Measurements from ENCODE around the gene CRAMP1. TPM values are rescaled to one million over a fixed set of nuclear protein-coding genes. Genes with fewer than 3 reads are reported as not detected.

Gene CRAMP1
- total and polyA plus RNA-seq, 2 donors from 2014 or later = 2.9 to 20.0 TPM

DNA sequence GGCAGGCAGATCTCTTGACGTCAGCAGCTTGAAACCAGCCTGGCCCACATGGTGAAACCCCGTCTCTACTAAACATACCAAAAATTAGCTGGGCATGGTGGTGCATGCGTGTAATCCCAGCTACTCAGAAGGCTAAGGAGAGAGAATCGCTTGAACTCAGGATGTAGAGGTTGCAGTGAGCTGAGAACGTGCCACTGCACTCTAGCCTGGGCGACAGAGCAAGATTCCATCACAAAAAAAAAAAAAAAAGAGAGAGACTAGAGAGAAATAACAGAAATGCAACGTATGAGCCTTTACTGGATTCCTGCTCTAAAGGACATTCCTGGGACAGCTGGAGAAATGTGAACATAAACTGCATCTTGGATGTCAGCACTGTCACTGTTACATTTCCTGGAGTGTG, 11.1 kb upstream of the CRAMP1 start:
- TF ChIP-seq CTCF (IDR thresholded peaks at IDR 0.05; ENCODE audit: borderline replicate concordance, extremely low read depth, insufficient read depth) = no peak
- FAIRE-seq = no peak
- Histone ChIP-seq H3K9ac (ENCODE audit: low read length in 3 of 3) (no peak overlapping the region), H3K36me3 (ENCODE audit: control insufficient read depth in 2 of 3, insufficient read depth in 3 of 3, low read length in 3 of 3) (peaks cover 0 to 15% (median 10%) of the 10 kb centered on the region in 3 donors), H3K4me1 (ENCODE audit: control insufficient read depth in 2 of 3, insufficient read depth in 2 of 3, low read depth in 1 of 3, low read length in 3 of 3) (no peaks in the 10 kb centered on the region), H3K27ac (ENCODE audit: low read depth in 2 of 2, low read length in 2 of 2) (no peak overlapping the region), H3K4me3 (ENCODE audit: low read length in 3 of 3) (no peak overlapping the region), H3K9me3 (ENCODE audit: control insufficient read depth in 2 of 3, insufficient read depth in 1 of 3, low read length in 3 of 3) (no peaks in the 10 kb centered on the region), H3K27me3 (ENCODE audit: control insufficient read depth, insufficient read depth, low read length) (no peaks in the 10 kb centered on the region)
- intact Hi-C loops (cut with DNase I) = no loop called here
- no peak for DNase-seq

GRCh38 chr16:1601489-1601888, 10.7 kb upstream of the CRAMP1 start:
- H3K4me3 ChIP-seq (ENCODE audit: low read length in 3 of 3) = no peak overlapping the region
- no peaks in the 10 kb centered on the region for H3K27me3 ChIP-seq (ENCODE audit: control insufficient read depth, insufficient read depth, low read length)
- FAIRE-seq (no peak), DNase-seq (no peak)
- no peak for TF ChIP-seq CTCF (IDR thresholded peaks at IDR 0.05; ENCODE audit: borderline replicate concordance, extremely low read depth, insufficient read depth)
- no peak overlapping the region for H3K27ac ChIP-seq (ENCODE audit: low read depth in 2 of 2, low read length in 2 of 2)
- H3K9ac ChIP-seq (ENCODE audit: low read length in 3 of 3) = no peak overlapping the region
- intact Hi-C loops (cut with DNase I) = no loop called here
- peaks cover 0 to 18% (median 10%) of the 10 kb centered on the region in 3 donors for H3K36me3 ChIP-seq (ENCODE audit: control insufficient read depth in 2 of 3, insufficient read depth in 3 of 3, low read length in 3 of 3)
- no peaks in the 10 kb centered on the region for H3K9me3 ChIP-seq (ENCODE audit: control insufficient read depth in 2 of 3, insufficient read depth in 1 of 3, low read length in 3 of 3)
- no peaks in the 10 kb centered on the region for H3K4me1 ChIP-seq (ENCODE audit: control insufficient read depth in 2 of 3, insufficient read depth in 2 of 3, low read depth in 1 of 3, low read length in 3 of 3)

DNA sequence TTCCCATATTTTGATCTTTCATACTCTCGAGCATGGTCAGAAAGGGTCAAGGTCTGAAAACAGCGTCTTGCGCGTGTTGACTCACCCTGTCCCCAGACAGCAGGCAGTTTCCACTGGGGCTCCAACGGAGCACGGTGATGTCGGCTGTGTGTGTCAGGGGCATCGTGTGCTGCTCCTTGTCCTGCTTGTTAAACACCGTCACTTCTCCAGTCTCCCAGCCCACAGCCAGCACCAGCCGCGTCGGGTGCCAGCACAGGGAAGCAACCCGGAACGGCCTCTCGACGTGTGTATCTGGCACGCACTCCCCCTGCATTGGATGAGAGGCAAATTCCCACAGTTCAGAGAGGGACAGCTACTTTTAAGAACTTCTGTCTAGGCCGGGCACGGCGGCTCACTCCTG, 9.9 kb upstream of the CRAMP1 start:
- no peak for TF ChIP-seq CTCF (IDR thresholded peaks at IDR 0.05; ENCODE audit: borderline replicate concordance, extremely low read depth, insufficient read depth)
- Histone ChIP-seq H3K4me3 (ENCODE audit: low read length in 3 of 3) (no peak overlapping the region), H3K9ac (ENCODE audit: low read length in 3 of 3) (no peak overlapping the region), H3K27ac (ENCODE audit: low read depth in 2 of 2, low read length in 2 of 2) (no peak overlapping the region), H3K4me1 (ENCODE audit: control insufficient read depth in 2 of 3, insufficient read depth in 2 of 3, low read depth in 1 of 3, low read length in 3 of 3) (no peaks in the 10 kb centered on the region), H3K9me3 (ENCODE audit: control insufficient read depth in 2 of 3, insufficient read depth in 1 of 3, low read length in 3 of 3) (no peaks in the 10 kb centered on the region), H3K27me3 (ENCODE audit: control insufficient read depth, insufficient read depth, low read length) (no peaks in the 10 kb centered on the region), H3K36me3 (ENCODE audit: control insufficient read depth in 2 of 3, insufficient read depth in 3 of 3, low read length in 3 of 3) (peaks cover 4 to 23% (median 15%) of the 10 kb centered on the region in 3 donors)
- intact Hi-C loops (cut with DNase I) = no loop called here
- no peak for FAIRE-seq
- DNase-seq = no peak

DNA sequence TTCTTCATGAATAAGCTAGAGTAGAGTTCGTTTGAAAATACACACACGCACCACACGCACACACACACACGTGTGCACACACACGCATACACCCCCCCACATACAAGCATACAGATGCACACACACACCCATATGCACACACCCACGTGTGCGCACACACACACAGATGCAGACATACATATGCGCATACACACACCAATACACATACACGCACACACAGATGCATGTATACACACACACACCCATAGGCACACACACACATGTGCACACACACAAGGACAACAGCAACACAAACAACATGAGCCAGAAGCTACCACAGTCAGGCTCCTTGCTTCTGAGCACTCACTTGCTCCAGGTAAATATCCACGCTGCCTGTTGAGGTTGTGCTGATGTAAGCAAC, 5.4 kb upstream of the CRAMP1 start:
- intact Hi-C loops (cut with DNase I) = no loop called here
- peaks cover 4 to 17% (median 9%) of the 10 kb centered on the region in 3 donors for H3K36me3 ChIP-seq (ENCODE audit: control insufficient read depth in 2 of 3, insufficient read depth in 3 of 3, low read length in 3 of 3)
- FAIRE-seq = no peak
- no peak overlapping the region for H3K9ac ChIP-seq (ENCODE audit: low read length in 3 of 3)
- H3K27ac ChIP-seq (ENCODE audit: low read depth in 2 of 2, low read length in 2 of 2) = no peak overlapping the region
- no peak overlapping the region for H3K4me3 ChIP-seq (ENCODE audit: low read length in 3 of 3)
- no peaks in the 10 kb centered on the region for H3K9me3 ChIP-seq (ENCODE audit: control insufficient read depth in 2 of 3, insufficient read depth in 1 of 3, low read length in 3 of 3)
- no peak for TF ChIP-seq CTCF (IDR thresholded peaks at IDR 0.05; ENCODE audit: borderline replicate concordance, extremely low read depth, insufficient read depth)
- no peak for DNase-seq
- H3K27me3 ChIP-seq (ENCODE audit: control insufficient read depth, insufficient read depth, low read length) = no peaks in the 10 kb centered on the region
- peaks cover 0 to 10% (median 9%) of the 10 kb centered on the region in 3 donors for H3K4me1 ChIP-seq (ENCODE audit: control insufficient read depth in 2 of 3, insufficient read depth in 2 of 3, low read depth in 1 of 3, low read length in 3 of 3)

All from kidney (tissue), 14 donors.